Activated CD4-positive, alpha-beta T cell treated with anti-CD3 and anti-CD28 coated beads for 4 hours (primary cell): ENCODE results near the gene SPATA18.
"Not testable (repeated sequence)": the region's sequence is repeated elsewhere in the genome, so short reads cannot be mapped to it uniquely, and the experiment has no call there.

Experiments
- DNase-seq, 2 donors: peaks; one replicate each; pipeline ENCODE4 v3.0.0-alpha.2; 2020

The SPATA18 gene

GRCh38 chr4:52110171-52110570, 59.1 kb downstream of the SPATA18 start:
- no peak for DNase-seq

DNA sequence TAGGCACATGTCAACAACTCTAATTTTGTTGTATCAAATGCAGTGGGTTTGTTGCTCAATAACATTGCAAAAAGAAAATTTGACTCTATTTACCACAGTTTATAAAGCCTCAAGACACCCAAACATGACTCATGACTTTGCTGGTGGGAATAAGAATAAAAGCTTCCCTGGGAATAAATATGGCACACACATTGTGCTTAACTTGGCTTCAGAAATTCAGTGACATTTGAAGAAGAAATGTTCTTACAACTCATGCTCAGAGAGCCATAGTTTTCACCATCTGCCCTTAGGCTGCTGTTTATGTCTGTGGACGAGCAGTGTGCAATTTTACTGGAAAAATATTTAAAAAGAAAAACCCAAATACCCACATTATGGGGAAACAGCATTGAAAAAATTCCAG, 60.9 kb downstream of the SPATA18 start:
- no peak for DNase-seq

GRCh38 chr4:52112411-52112810, 61.3 kb downstream of the SPATA18 start:
- no peak for DNase-seq

DNA sequence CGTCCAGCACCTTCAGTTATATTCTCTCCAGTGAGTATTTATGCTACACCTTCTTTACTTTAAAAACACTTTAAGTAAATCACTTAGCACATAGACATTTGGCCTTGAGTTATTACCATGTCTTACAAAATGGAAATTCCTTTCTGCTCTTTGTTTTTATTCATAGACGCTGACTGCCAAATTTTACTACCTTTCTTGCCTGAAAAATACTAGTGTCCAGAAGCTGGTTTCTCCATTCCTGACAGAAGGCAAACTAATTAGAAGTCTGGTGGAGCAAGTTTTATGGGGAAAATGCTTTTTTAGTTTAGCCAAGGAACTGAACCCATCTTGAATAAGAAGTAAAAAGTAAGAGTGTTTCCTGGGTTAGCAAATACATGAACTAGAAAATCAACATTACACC, 65.5 kb downstream of the SPATA18 start:
- DNase-seq: no peak

GRCh38 chr4:52126226-52126625, 75.1 kb downstream of the SPATA18 start:
- no peak for DNase-seq

GRCh38 chr4:52126966-52127365, 75.9 kb downstream of the SPATA18 start:
- DNase-seq: no peak

DNA sequence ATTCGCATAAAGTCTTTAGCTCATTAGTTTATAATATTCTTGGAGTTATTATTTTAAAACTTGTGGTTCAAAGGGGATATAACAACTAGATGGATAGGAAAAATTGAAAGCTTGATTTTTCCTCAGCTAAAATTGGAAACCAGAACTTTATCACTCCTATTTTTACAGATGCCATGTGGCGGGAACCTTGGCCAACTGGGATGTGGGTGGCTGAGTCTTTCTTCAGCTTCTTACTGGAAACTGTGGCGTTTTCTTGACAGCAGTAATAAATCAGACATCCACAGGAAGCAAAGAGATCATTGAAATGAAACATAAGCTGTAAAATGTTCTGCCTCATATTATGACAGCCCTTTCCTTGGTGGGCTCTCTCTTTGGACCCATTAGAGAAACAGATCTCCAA, 84.1 kb downstream of the SPATA18 start:
- DNase-seq: no peak

- DNase-seq: not testable (repeated sequence)
These were observed 86.0 kb downstream of the SPATA18 start for GRCh38 chr4:52137152-52137551.

DNA sequence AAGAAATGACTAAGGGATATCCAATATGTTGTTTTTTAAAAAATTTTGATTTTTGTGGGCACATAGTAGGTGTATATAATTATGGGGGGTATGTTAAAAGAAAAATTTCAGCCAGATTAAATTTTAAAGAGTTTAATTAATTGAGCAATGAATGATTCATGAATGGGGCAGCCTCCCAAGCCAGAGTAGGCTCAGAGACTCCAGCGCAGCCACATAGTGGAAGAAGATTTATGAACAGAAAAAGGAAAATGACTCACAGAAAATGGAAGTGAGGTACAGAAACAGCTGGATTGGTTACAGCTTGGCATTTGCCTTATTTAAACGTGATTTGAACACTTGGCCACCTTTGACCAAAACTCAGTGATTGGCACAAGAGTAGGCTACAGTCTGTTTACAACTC, 91.7 kb downstream of the SPATA18 start:
- DNase-seq: no peak

GRCh38 chr4:52143815-52144214, 92.7 kb downstream of the SPATA18 start:
- DNase-seq: no peak

- DNase-seq: no peak
These were observed 93.3 kb downstream of the SPATA18 start for GRCh38 chr4:52144372-52144771.
